ENCODE measurements around the gene CCSER1. TPM values are rescaled to one million over a fixed set of nuclear protein-coding genes. Genes with fewer than 3 reads are reported as not detected.
A peak's percentile ranks its signal among the peaks of the same experiment; 100 is the strongest.
"Not testable (repeated sequence)": the region's sequence is repeated elsewhere in the genome, so short reads cannot be mapped to it uniquely, and the experiment has no call there.

CCSER1 gene
- total RNA-seq, 1 donor from 2014 or later: not detected

GRCh38 chr4:91322961-91323360 lies 1195.8 kb downstream of the CCSER1 start:
- H3K36me3 Mint-ChIP-seq (ENCODE audit: low read depth): peaks cover 5% of the 10 kb centered on the region
- DNase-seq (ENCODE audit: low spot score): no peak
- H3K27me3 Mint-ChIP-seq (ENCODE audit: low read depth): peaks cover 2% of the 10 kb centered on the region
- H3K9me3 Mint-ChIP-seq (ENCODE audit: low read depth): peaks cover 18% of the 10 kb centered on the region
- TF ChIP-seq CTCF (IDR thresholded peaks at IDR 0.05): no peak
- no peak overlapping the region for H3K4me3 Mint-ChIP-seq (ENCODE audit: unreplicated experiment)
- no peak overlapping the region for H3K27ac Mint-ChIP-seq (ENCODE audit: unreplicated experiment)
- H3K4me1 Mint-ChIP-seq (ENCODE audit: low read depth): peaks cover 9% of the 10 kb centered on the region

- no peak overlapping the region for H3K27ac Mint-ChIP-seq (ENCODE audit: unreplicated experiment)
- peaks cover 5% of the 10 kb centered on the region for H3K36me3 Mint-ChIP-seq (ENCODE audit: low read depth)
- no peaks in the 10 kb centered on the region for H3K27me3 Mint-ChIP-seq (ENCODE audit: low read depth)
- H3K4me3 Mint-ChIP-seq (ENCODE audit: unreplicated experiment): no peak overlapping the region
- H3K9me3 Mint-ChIP-seq (ENCODE audit: low read depth): peaks cover 22% of the 10 kb centered on the region
- H3K4me1 Mint-ChIP-seq (ENCODE audit: low read depth): peaks cover 9% of the 10 kb centered on the region
- no peak for DNase-seq (ENCODE audit: low spot score)
- no peak for TF ChIP-seq CTCF (IDR thresholded peaks at IDR 0.05)
Measured at GRCh38 chr4:91325495-91325894, 1198.3 kb downstream of the CCSER1 start.

- peaks cover 22% of the 10 kb centered on the region for H3K9me3 Mint-ChIP-seq (ENCODE audit: low read depth)
- H3K27me3 Mint-ChIP-seq (ENCODE audit: low read depth): not testable (repeated sequence)
Measured at GRCh38 chr4:91326167-91326566, 1199.0 kb downstream of the CCSER1 start.

GRCh38 chr4:91330555-91331137 lies 1203.5 kb downstream of the CCSER1 start:
- no peak overlapping the region for H3K27ac Mint-ChIP-seq (ENCODE audit: unreplicated experiment)
- peaks cover 3% of the 10 kb centered on the region for H3K4me1 Mint-ChIP-seq (ENCODE audit: low read depth)
- H3K36me3 Mint-ChIP-seq (ENCODE audit: low read depth): peaks cover 5% of the 10 kb centered on the region
- no peak for TF ChIP-seq CTCF (IDR thresholded peaks at IDR 0.05)
- H3K4me3 Mint-ChIP-seq (ENCODE audit: unreplicated experiment): no peak overlapping the region
- H3K9me3 Mint-ChIP-seq (ENCODE audit: low read depth): peaks cover 22% of the 10 kb centered on the region
- DNase-seq (ENCODE audit: low spot score): no peak
- H3K27me3 Mint-ChIP-seq (ENCODE audit: low read depth): peaks cover under 1% of the 10 kb centered on the region

More at GRCh38 chr4:91326167-91326566, 1199.0 kb downstream of the CCSER1 start:
- not testable (repeated sequence) for H3K4me3 Mint-ChIP-seq (ENCODE audit: unreplicated experiment); DNase-seq (ENCODE audit: low spot score); H3K36me3 Mint-ChIP-seq (ENCODE audit: low read depth); H3K4me1 Mint-ChIP-seq (ENCODE audit: low read depth)
- peak overlapping the region; percentile 24 for H3K27ac Mint-ChIP-seq (ENCODE audit: unreplicated experiment)

- Mint-ChIP-seq H3K4me1 (ENCODE audit: low read depth) (no peaks in the 10 kb centered on the region), H3K36me3 (ENCODE audit: low read depth) (no peaks in the 10 kb centered on the region), H3K27me3 (ENCODE audit: low read depth) (peaks cover under 1% of the 10 kb centered on the region), H3K27ac (ENCODE audit: unreplicated experiment) (no peak overlapping the region), H3K9me3 (ENCODE audit: low read depth) (no peaks in the 10 kb centered on the region), H3K4me3 (ENCODE audit: unreplicated experiment) (no peak overlapping the region)
- no peak for TF ChIP-seq CTCF (IDR thresholded peaks at IDR 0.05)
- DNase-seq (ENCODE audit: low spot score): no peak
Measured at GRCh38 chr4:91340822-91341221, 1213.6 kb downstream of the CCSER1 start.

- Mint-ChIP-seq H3K27me3 (ENCODE audit: low read depth) (no peaks in the 10 kb centered on the region), H3K4me1 (ENCODE audit: low read depth) (no peaks in the 10 kb centered on the region), H3K36me3 (ENCODE audit: low read depth) (no peaks in the 10 kb centered on the region), H3K9me3 (ENCODE audit: low read depth) (no peaks in the 10 kb centered on the region), H3K27ac (ENCODE audit: unreplicated experiment) (no peak overlapping the region), H3K4me3 (ENCODE audit: unreplicated experiment) (no peak overlapping the region)
- no peak for DNase-seq (ENCODE audit: low spot score)
- no peak for TF ChIP-seq CTCF (IDR thresholded peaks at IDR 0.05)
Measured at GRCh38 chr4:91345632-91346031, 1218.4 kb downstream of the CCSER1 start.

- H3K4me3 Mint-ChIP-seq (ENCODE audit: unreplicated experiment); H3K9me3 Mint-ChIP-seq (ENCODE audit: low read depth); H3K36me3 Mint-ChIP-seq (ENCODE audit: low read depth); H3K4me1 Mint-ChIP-seq (ENCODE audit: low read depth); H3K27me3 Mint-ChIP-seq (ENCODE audit: low read depth); H3K27ac Mint-ChIP-seq (ENCODE audit: unreplicated experiment): not testable (repeated sequence)
- DNase-seq (ENCODE audit: low spot score): peak; percentile 27
Measured at GRCh38 chr4:91356496-91356895, 1229.3 kb downstream of the CCSER1 start.

- not testable (repeated sequence) for H3K27ac Mint-ChIP-seq (ENCODE audit: unreplicated experiment); H3K27me3 Mint-ChIP-seq (ENCODE audit: low read depth)
Measured at GRCh38 chr4:91358016-91358415, 1230.8 kb downstream of the CCSER1 start.

More at GRCh38 chr4:91358016-91358415, 1230.8 kb downstream of the CCSER1 start:
- not testable (repeated sequence) for H3K4me3 Mint-ChIP-seq (ENCODE audit: unreplicated experiment); H3K4me1 Mint-ChIP-seq (ENCODE audit: low read depth); H3K36me3 Mint-ChIP-seq (ENCODE audit: low read depth); H3K9me3 Mint-ChIP-seq (ENCODE audit: low read depth); DNase-seq (ENCODE audit: low spot score)
